Measurements from ENCODE around the gene CEBPZOS.
A peak's percentile ranks its signal among the peaks of the same experiment; 100 is the strongest.
"Not testable (repeated sequence)": the region's sequence is repeated elsewhere in the genome, so short reads cannot be mapped to it uniquely, and the experiment has no call there.

CEBPZOS gene

DNA sequence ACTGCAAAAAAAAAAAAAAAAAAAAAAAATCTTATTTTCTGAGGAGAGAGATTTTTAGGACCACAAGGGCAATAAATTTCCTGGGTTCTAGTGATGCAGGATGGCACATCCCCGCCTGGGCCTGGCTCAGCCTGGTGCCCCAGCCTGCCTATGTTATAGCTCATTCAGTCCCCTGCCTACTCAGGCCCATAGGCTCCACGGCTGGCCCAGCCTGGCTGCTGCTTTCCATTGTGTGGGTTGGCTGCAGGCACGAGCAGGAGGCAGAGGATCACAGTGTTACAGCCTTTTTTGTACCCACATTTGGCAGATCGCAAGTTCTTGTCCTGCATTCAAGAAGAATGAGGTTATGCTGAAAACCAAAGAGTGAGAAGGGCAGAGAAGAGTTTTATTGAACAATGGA lies 5.0 kb upstream of the CEBPZOS start:
- DNase-seq (ENCODE audit: low read depth in 2 of 2), result no peak

GRCh38 chr2:37191747-37192146 lies 4.5 kb upstream of the CEBPZOS start:
- DNase-seq (ENCODE audit: low read depth in 2 of 2), result no peak

DNA sequence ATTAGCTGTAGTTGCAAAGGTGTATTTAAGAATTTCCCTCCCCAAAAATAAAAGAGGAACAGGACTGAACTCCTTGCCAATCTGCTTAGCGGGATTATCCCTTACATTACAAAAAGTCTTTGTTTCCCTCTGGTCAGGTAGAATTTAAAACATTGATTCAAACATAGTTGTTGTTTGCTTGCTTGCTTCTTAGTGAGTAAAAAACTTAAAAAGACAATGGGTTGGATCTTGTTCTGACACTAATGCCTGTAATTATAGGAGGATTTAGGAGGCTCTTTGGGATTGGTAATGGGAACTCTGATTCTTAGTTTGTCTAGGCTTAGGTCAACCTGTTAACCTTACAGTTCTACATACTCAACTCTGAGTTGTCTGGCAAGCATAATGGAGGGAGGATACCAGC lies 3.7 kb upstream of the CEBPZOS start:
- DNase-seq (ENCODE audit: low read depth in 2 of 2), result no peak

GRCh38 chr2:37195862-37196319 lies 405 bp upstream of the CEBPZOS start:
- DNase-seq (ENCODE audit: low read depth in 2 of 2), result not testable (repeated sequence)

GRCh38 chr2:37198681-37199065 lies 2.4 kb downstream of the CEBPZOS start:
- DNase-seq (ENCODE audit: low read depth in 2 of 2), result no peak

GRCh38 chr2:37201208-37201607 lies 4.9 kb downstream of the CEBPZOS start:
- DNase-seq (ENCODE audit: low read depth in 2 of 2), result no peak

- DNase-seq (ENCODE audit: low read depth in 2 of 2), result peak; percentile 47 to 52
Observed at GRCh38 chr2:37201766-37202165, 5.5 kb downstream of the CEBPZOS start.

GRCh38 chr2:37203708-37204107 lies 7.4 kb downstream of the CEBPZOS start:
- DNase-seq (ENCODE audit: low read depth in 2 of 2), result no peak

DNA sequence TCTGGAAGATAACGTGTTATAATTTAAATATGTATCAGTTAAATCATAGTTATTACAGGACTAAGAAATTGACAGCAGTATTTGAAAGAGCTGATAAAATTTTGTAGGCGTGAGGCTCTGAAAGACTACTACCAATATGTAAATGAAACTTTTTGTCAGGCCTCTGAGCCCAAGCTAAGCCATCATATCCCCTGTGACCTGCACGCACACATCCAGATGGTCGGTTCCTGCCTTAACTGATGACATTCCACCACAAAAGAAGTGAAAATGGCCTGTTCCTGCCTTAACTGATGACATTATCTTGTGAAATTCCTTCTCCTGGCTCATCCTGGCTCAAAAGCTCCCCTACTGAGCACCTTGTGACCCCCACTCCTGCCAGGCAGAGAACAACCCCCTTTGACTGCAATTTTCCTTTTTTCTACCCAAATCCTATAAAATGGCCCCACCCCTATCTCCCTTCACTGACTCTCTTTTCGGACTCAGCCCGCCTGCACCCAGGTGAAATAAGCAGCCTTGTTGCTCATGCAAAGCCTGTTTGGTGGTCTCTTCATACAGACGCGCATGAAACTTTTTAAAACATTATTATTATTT lies 8.9 kb downstream of the CEBPZOS start:
- DNase-seq (ENCODE audit: low read depth in 2 of 2), result not testable (repeated sequence)

DNA sequence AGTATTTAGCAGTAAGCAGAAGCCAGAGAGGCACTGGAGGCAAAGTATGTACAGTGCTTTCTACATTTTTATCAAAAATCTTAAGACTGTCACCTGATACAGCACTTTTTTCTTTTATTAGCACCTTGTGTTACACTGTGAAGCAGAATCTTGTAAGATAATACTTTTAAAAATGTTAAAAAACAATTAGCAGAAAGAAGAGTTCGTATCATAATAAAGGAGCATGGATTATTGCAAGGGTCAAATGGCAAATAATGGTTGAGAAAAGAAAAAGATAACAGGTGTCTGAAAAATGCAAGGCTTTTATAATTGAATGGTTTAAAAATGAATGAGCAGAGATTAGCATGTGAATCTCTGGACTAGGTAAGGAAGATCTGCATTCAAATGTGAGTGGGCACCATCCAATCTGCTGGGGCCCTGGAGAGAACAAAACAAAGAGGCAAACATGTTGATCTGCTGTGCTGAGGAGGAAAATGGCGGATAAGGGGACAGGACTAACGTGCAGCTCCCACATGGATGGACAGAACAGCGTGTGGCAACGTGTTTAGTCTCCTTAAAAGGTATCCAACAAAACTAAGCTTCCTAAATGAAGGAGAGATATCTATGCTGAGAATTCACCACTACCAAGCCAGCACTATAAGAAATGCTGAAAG lies 9.5 kb downstream of the CEBPZOS start:
- DNase-seq (ENCODE audit: low read depth in 2 of 2), result no peak

DNA sequence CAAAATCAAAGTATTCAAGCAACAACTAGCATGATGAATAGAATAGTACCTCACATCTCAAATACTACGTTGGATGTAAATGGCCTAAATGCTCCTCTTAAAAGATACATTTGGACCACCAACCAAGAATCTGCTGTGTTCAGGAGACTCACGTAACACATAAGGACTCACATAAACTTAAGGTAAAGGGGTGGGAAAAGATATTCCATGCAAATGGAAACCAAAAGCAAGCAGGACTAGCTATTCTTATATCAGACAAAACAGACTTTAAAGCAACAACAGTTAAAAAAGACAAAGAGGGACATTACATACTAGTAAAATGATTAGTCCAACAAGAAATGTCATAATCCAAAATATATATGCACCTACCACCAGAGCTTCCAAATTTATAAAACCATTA lies 10.5 kb downstream of the CEBPZOS start:
- DNase-seq (ENCODE audit: low read depth in 2 of 2), result not testable (repeated sequence)

- DNase-seq (ENCODE audit: low read depth in 2 of 2), result no peak
Observed at GRCh38 chr2:37211212-37211611, 14.9 kb downstream of the CEBPZOS start.

GRCh38 chr2:37211939-37212338 lies 15.6 kb downstream of the CEBPZOS start:
- no peak for DNase-seq (ENCODE audit: low read depth in 2 of 2)

GRCh38 chr2:37215250-37215649 lies 19.0 kb downstream of the CEBPZOS start:
- no peak for DNase-seq (ENCODE audit: low read depth in 2 of 2)

GRCh38 chr2:37219046-37219445 lies 22.8 kb downstream of the CEBPZOS start:
- no peak for DNase-seq (ENCODE audit: low read depth in 2 of 2)

- no peak for DNase-seq (ENCODE audit: low read depth in 2 of 2)
Observed at GRCh38 chr2:37223131-37223530, 26.8 kb downstream of the CEBPZOS start.

DNA sequence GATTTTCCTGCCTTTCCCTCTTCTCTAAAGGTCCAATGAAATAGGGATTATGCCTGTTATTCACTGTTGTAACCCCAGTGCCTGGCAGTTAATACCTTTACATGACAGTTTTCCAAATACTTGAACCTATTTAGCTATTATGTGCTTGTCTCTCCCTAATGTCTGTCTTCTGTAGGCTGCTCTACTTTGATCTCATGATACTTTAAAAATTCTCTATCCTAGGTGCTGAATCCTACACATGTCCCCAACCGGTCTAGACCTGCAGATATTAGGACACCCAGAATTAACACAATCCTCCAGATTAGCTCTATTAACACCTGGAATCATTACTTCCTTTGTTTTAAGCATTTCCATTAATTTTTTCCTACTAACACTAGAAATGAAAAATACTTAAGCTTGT lies 27.8 kb downstream of the CEBPZOS start:
- DNase-seq (ENCODE audit: low read depth in 2 of 2), result no peak

DNA sequence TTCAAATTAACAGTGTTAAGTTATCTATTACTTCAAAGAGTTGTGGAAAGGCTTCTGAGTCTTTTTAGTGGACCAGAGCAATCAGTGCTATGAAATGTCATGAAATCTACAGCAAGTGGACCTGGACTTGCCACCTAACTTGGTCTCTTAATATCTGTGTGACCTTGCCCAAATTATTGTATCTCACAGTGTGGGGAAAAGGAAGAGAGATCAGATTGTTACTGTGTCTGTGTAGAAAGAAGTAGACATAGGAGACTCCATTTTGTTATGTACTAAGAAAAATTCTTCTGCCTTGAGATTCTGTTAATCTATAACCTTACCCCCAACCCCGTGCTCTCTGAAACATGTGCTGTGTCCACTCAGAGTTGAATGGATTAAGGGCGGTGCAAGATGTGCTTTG lies 28.8 kb downstream of the CEBPZOS start:
- not testable (repeated sequence) for DNase-seq (ENCODE audit: low read depth in 2 of 2)

DNA sequence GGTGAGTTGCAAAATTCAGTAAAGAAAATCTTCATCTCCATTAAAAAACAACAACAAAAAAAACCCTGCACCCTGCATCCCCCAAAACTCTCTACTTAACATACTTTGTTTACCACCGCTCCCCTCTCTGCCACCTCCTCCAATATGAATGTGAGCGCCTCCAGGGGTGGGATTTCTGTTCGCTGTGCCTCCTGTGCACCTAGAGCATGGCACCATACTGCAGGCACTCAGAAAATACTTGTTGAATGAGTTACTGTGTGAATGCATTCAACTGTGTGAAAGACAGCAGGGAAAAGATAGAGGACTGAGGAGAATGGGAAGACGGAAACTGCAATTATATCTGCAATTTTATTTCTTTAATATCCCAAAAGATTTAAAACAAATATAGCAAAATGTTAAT lies 30.6 kb downstream of the CEBPZOS start:
- no peak for DNase-seq (ENCODE audit: low read depth in 2 of 2)

DNA sequence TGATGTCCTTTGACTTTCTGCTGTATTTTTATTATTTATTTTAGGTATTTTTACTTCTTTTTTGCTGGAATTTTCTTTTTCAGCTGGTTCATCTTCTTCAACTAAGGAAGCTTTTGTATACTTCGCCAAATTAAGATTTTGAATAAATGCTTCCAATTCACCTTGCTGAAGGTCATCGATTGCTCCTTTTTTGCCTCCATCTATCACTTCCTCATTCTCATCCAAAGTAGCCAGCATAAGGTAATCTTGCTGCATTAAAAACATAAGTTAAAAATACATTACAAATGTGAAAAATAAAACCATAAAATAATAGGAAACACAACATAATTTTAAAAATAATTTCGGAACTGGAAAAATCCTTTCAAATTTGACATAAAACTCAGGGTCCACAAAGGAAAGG lies 32.5 kb downstream of the CEBPZOS start:
- no peak for DNase-seq (ENCODE audit: low read depth in 2 of 2)

- DNase-seq (ENCODE audit: low read depth in 2 of 2), result no peak
Observed at GRCh38 chr2:37230581-37230980, 34.3 kb downstream of the CEBPZOS start.

DNA sequence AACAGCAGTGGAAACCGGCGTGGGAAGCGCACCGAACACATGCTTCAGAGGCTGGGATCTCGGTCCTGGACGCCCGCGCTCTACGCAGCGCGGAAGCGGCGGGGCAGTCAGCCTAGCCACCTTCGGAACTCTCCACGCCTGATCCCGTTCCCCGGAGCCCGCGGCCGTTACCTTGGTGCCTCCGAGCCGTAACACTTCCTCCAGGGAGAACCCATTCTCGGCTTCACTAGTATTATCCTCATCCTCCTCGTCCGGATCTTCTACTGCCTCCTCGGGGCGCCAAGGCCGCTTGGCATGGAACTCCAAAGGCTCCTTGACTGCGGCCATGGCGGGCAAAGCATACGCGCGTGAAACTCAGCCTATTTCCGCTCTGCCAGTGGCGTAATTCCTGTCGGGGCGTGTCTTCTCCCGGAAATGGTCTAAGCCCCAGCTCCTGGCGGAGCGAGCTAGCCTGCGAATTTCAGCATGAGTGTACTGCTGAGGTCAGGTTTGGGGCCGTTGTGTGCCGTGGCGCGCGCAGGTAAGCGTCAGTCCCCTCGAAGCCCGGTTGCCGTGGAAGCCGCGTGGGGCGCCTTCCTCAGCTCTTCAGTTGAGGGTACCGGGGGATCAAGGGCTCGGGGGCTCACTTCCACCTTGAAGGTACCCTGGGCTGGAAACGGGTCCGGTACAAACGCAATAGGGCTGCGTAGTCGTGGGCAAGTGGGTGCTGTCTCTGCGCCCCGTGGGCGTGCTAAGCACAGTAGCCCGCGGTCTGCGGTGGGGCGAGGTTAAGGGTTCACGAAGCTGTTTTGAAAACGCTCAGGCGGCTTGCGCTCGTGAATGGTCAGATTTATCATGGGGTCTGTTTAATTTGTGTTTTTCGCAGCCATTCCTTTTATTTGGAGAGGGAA lies 35.2 kb downstream of the CEBPZOS start, which contains the start of the genes CEBPZ and NDUFAF7:
CEBPZ (minus strand) TSS at position 356 of the 890 bp plus-strand sequence; CDS start at position 327, 29 bp downstream.
NDUFAF7 (plus strand) TSS at position 418 of the 890 bp plus-strand sequence; CDS start at position 466, 48 bp downstream.
- DNase-seq (ENCODE audit: low read depth in 2 of 2), result peak; percentile 87 to 89
